Measurements from ENCODE around the gene PRKCA. TPM values are rescaled to one million over a fixed set of nuclear protein-coding genes. Genes with fewer than 3 reads are reported as not detected.

PRKCA gene
- total and polyA plus RNA-seq, 2 experiments from 2014 or later, result 6.4 to 35.4 TPM

DNA sequence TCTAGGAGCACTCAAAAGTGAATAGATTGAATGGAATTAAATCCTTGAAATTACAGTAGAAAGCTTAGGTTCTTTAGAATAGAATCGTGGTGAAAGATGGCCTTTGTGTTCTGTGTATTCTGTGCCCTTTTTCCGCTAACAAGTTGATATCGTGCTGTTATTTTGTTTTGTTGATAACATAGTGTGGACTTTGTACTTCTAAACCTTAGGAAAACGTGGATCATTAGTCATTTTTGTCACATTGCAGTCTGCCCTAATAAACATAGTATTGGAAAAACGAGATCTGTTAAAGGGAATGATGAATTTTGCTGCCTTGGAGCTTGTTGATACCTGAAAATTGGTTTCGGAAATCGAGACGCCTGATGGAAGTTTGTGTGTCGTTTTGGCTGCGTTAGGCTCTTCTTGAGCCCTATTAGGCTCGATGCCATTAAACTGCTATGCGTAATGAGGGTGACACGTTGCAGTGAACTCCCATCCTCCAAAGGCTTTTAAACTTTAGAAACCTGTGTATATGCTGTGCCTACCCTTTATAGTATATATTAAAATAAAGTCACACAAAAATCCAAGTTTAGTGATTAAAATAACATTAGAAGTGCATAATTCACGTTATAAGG, 145.7 kb downstream of the PRKCA start (continued):
- TF ChIP-seq, protein P1, sequence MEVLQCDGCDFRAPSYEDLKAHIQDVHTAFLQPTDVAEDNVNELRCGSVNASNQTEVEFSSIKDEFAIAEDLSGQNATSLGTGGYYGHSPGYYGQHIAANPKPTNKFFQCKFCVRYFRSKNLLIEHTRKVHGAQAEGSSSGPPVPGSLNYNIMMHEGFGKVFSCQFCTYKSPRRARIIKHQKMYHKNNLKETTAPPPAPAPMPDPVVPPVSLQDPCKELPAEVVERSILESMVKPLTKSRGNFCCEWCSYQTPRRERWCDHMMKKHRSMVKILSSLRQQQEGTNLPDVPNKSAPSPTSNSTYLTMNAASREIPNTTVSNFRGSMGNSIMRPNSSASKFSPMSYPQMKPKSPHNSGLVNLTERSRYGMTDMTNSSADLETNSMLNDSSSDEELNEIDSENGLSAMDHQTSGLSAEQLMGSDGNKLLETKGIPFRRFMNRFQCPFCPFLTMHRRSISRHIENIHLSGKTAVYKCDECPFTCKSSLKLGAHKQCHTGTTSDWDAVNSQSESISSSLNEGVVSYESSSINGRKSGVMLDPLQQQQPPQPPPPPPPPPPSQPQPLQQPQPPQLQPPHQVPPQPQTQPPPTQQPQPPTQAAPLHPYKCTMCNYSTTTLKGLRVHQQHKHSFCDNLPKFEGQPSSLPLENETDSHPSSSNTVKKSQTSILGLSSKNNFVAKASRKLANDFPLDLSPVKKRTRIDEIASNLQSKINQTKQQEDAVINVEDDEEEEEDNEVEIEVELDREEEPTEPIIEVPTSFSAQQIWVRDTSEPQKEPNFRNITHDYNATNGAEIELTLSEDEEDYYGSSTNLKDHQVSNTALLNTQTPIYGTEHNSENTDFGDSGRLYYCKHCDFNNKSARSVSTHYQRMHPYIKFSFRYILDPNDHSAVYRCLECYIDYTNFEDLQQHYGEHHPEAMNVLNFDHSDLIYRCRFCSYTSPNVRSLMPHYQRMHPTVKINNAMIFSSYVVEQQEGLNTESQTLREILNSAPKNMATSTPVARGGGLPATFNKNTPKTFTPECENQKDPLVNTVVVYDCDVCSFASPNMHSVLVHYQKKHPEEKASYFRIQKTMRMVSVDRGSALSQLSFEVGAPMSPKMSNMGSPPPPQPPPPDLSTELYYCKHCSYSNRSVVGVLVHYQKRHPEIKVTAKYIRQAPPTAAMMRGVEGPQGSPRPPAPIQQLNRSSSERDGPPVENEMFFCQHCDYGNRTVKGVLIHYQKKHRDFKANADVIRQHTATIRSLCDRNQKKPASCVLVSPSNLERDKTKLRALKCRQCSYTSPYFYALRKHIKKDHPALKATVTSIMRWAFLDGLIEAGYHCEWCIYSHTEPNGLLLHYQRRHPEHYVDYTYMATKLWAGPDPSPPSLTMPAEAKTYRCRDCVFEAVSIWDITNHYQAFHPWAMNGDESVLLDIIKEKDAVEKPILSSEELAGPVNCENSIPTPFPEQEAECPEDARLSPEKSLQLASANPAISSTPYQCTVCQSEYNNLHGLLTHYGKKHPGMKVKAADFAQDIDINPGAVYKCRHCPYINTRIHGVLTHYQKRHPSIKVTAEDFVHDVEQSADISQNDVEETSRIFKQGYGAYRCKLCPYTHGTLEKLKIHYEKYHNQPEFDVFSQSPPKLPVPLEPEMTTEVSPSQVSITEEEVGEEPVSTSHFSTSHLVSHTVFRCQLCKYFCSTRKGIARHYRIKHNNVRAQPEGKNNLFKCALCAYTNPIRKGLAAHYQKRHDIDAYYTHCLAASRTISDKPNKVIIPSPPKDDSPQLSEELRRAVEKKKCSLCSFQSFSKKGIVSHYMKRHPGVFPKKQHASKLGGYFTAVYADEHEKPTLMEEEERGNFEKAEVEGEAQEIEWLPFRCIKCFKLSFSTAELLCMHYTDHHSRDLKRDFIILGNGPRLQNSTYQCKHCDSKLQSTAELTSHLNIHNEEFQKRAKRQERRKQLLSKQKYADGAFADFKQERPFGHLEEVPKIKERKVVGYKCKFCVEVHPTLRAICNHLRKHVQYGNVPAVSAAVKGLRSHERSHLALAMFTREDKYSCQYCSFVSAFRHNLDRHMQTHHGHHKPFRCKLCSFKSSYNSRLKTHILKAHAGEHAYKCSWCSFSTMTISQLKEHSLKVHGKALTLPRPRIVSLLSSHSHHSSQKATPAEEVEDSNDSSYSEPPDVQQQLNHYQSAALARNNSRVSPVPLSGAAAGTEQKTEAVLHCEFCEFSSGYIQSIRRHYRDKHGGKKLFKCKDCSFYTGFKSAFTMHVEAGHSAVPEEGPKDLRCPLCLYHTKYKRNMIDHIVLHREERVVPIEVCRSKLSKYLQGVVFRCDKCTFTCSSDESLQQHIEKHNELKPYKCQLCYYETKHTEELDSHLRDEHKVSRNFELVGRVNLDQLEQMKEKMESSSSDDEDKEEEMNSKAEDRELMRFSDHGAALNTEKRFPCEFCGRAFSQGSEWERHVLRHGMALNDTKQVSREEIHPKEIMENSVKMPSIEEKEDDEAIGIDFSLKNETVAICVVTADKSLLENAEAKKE (CRISPR knock-in tag; IDR thresholded peaks at IDR 0.05), result no peak
- TF ChIP-seq ZNF114 (CRISPR knock-in tag; IDR thresholded peaks at IDR 0.05), result no peak
- no peak for TF ChIP-seq ZNF331 (CRISPR knock-in tag; IDR thresholded peaks at IDR 0.05; ENCODE audit: low read depth)
- no peak for TF ChIP-seq CREB1 (CRISPR knock-in tag; IDR thresholded peaks at IDR 0.05; ENCODE audit: low read depth)
- TF ChIP-seq, protein P2, sequence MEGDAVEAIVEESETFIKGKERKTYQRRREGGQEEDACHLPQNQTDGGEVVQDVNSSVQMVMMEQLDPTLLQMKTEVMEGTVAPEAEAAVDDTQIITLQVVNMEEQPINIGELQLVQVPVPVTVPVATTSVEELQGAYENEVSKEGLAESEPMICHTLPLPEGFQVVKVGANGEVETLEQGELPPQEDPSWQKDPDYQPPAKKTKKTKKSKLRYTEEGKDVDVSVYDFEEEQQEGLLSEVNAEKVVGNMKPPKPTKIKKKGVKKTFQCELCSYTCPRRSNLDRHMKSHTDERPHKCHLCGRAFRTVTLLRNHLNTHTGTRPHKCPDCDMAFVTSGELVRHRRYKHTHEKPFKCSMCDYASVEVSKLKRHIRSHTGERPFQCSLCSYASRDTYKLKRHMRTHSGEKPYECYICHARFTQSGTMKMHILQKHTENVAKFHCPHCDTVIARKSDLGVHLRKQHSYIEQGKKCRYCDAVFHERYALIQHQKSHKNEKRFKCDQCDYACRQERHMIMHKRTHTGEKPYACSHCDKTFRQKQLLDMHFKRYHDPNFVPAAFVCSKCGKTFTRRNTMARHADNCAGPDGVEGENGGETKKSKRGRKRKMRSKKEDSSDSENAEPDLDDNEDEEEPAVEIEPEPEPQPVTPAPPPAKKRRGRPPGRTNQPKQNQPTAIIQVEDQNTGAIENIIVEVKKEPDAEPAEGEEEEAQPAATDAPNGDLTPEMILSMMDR (conservative IDR thresholded peaks at IDR 0.05; ENCODE audit: low read depth in 2 of 2), result no peak
- no peak for TF ChIP-seq EZH2 (IDR thresholded peaks at IDR 0.05; ENCODE audit: low read depth, unreplicated experiment)
- TF ChIP-seq EZH2phosphoT487 (IDR thresholded peaks at IDR 0.05; ENCODE audit: unreplicated experiment), result no peak
- no peak for TF ChIP-seq POLR2AphosphoS5 (IDR thresholded peaks at IDR 0.05; ENCODE audit: low read depth)
